Measurements from ENCODE around the gene FBXW8. TPM values are rescaled to one million over a fixed set of nuclear protein-coding genes. Genes with fewer than 3 reads are reported as not detected.
A peak's percentile ranks its signal among the peaks of the same experiment; 100 is the strongest.

FBXW8 gene
- total RNA-seq, 4 donors from 2014 or later: 7.4 to 15.4 (median 10.2) TPM

DNA sequence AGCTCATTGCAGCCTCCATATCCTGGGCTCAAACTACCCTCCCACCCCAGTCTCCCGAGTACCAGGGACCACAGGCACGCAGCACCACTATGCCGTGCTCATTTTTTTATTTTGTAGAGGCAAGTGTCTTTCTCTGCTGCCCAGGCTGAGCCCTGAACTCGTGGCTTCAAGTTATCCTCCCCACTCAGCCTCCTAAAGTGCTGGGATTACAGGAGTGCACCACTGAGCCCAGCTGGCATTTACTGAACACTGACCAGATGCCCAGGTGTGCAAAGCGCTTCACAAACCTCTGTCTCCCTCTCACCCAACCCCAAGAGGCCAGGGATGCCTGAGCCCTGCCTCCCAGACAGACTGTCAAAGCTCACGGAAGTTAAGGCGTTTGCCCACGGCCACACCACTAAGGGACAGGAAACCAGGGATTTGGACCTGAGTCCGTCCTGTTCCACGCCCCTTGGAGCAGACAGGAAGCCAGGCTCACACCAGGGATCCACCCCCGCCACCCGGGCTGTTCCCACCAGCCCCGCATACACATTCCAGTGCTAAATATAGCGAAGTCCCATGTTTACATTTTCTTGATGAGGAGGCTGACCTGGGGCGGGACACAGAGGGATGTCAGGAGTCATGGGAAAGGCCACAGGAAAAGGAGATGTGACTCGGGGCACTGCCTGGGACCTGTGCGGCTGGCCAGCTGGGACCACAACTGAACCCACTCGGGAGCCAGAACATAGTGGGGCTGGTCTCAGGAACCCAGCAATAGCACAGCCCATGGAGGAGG lies 137.2 kb downstream of the FBXW8 start:
- Histone ChIP-seq H3K36me3 (no peaks in the 10 kb centered on the region), H3K4me1 (peaks cover 0 to 15% (median 9%) of the 10 kb centered on the region in 3 donors), H3K27ac (peak overlapping the region in 2 of 4 donors; percentile 18 to 52), H3K9me3 (no peaks in the 10 kb centered on the region), H3K27me3 (peaks cover 0 to 36% (median 0%) of the 10 kb centered on the region in 4 donors), H3K4me3 (no peak overlapping the region)
- WGBS, 2 donors: 33 to 61% methylated on average over 5 to 13 of the region's 18 CpGs
- no peak for TF ChIP-seq POLR2A (IDR thresholded peaks at IDR 0.05)
- TF ChIP-seq, protein P1, sequence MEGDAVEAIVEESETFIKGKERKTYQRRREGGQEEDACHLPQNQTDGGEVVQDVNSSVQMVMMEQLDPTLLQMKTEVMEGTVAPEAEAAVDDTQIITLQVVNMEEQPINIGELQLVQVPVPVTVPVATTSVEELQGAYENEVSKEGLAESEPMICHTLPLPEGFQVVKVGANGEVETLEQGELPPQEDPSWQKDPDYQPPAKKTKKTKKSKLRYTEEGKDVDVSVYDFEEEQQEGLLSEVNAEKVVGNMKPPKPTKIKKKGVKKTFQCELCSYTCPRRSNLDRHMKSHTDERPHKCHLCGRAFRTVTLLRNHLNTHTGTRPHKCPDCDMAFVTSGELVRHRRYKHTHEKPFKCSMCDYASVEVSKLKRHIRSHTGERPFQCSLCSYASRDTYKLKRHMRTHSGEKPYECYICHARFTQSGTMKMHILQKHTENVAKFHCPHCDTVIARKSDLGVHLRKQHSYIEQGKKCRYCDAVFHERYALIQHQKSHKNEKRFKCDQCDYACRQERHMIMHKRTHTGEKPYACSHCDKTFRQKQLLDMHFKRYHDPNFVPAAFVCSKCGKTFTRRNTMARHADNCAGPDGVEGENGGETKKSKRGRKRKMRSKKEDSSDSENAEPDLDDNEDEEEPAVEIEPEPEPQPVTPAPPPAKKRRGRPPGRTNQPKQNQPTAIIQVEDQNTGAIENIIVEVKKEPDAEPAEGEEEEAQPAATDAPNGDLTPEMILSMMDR (IDR thresholded peaks at IDR 0.05): no peak
- no peak for DNase-seq
- intact Hi-C loops (cut with DNase I): no loop called here

DNA sequence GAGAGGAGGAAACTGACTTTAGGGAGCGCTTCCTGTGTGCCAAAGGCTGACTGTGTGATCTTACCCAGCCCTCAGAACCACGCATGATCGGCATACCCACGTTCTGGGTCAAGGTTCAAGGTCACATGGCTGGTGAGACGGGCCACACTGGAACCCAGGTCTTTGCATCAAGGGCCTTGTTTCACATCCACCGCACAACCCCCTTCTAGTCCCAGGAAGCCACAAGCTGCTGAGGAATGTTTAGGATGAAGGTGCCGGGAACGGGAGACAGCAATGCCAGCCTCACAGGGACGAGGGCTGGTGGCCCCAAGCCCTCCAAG lies 137.8 kb downstream of the FBXW8 start:
- 83 to 84% methylated on average over 3 to 4 of the region's 9 CpGs for WGBS, 2 donors
- Histone ChIP-seq H3K36me3 (no peaks in the 10 kb centered on the region), H3K27me3 (peaks cover 0 to 38% (median 0%) of the 10 kb centered on the region in 4 donors), H3K27ac (peak overlapping the region in 2 of 4 donors; percentile 18 to 52), H3K9me3 (no peaks in the 10 kb centered on the region), H3K4me1 (peaks cover 0 to 15% (median 9%) of the 10 kb centered on the region in 3 donors), H3K4me3 (no peak overlapping the region)
- DNase-seq: no peak
- no peak for TF ChIP-seq POLR2A (IDR thresholded peaks at IDR 0.05)
- TF ChIP-seq, protein P1 (IDR thresholded peaks at IDR 0.05): no peak
- intact Hi-C loops (cut with DNase I): no loop called here

DNA sequence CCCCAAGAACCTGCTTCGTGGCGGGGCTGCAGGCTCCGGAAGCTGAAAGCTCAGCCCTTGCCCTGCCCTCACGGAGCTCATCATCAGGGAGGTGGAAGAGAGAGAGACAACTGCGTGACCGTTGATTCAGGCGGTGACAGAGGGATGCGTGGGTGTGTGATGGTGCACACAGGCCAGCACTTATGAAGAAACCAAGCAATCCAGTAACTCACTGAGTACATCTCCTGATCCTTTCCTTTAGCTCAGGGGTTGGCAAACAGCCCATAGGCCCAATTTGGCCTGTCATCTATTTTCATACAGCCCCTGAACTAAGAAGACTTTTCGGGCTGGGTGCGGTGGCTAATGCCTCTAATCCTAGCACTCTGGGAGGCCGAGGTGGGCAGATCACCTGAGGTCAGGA lies 138.5 kb downstream of the FBXW8 start:
- no peak overlapping the region for H3K27ac ChIP-seq
- intact Hi-C loops (cut with DNase I): no loop called here

DNA sequence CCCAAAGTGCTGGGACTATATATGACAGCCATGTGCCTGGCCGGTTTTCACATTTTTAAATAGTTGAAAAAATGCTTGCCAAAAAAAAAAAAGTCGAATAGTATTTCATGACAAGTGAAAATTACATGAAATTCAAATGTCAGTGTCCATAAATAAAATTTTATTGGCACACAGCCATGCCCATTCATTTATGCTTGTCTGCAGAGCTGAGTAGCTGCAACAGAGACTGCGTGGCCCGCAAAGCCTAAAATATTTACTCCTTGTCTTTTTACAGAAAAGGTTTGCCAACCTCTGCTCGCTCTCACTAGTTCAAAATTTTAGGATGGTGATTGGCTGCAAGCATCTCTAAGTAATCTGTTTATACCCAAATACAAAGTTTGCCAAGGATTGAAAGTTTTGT lies 139.3 kb downstream of the FBXW8 start:
- no peak for DNase-seq
- H3K27ac ChIP-seq: no peak overlapping the region
- H3K9me3 ChIP-seq: no peaks in the 10 kb centered on the region
- intact Hi-C loops (cut with DNase I): no loop called here
- no peak overlapping the region for H3K4me3 ChIP-seq
- H3K27me3 ChIP-seq: peaks cover 0 to 31% (median 0%) of the 10 kb centered on the region in 4 donors
- H3K36me3 ChIP-seq: no peaks in the 10 kb centered on the region
- WGBS, 2 donors: 62% methylated on average over 5 of the region's 5 CpGs
- no peak for TF ChIP-seq POLR2A (IDR thresholded peaks at IDR 0.05)
- TF ChIP-seq, protein P1 (IDR thresholded peaks at IDR 0.05): no peak
- peaks cover 0 to 15% (median 9%) of the 10 kb centered on the region in 3 donors for H3K4me1 ChIP-seq

More for the DNA sequence above, 138.5 kb downstream of the FBXW8 start:
- WGBS, 2 donors: 74 to 82% methylated on average over 2 to 5 of the region's 11 CpGs
- Histone ChIP-seq H3K36me3 (no peaks in the 10 kb centered on the region), H3K9me3 (no peaks in the 10 kb centered on the region), H3K27me3 (peaks cover 0 to 38% (median 0%) of the 10 kb centered on the region in 4 donors), H3K4me3 (no peak overlapping the region), H3K4me1 (peaks cover 0 to 15% (median 9%) of the 10 kb centered on the region in 3 donors)
- no peak for DNase-seq
- TF ChIP-seq, protein P1 (IDR thresholded peaks at IDR 0.05): no peak
- no peak for TF ChIP-seq POLR2A (IDR thresholded peaks at IDR 0.05)

DNA sequence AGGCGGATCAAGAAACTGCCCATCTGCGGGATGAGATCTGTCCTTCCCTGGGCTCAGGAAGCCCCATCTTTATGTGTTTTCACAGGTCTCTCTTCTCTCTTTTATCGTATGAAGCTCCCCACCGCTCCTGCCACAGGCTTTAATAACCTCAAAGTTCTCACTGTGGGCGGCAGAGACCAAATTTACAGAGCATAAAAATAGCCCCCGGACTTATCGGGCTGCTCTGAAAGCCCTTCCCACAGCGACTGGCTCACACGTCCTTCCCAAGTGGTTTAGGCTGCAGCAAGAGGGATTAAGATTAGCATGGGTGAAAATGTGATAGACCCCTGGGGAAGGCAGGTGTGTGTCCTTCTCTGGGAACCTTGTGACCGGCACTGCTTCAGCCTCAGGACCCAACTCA lies 140.6 kb downstream of the FBXW8 start:
- Histone ChIP-seq H3K36me3 (no peaks in the 10 kb centered on the region), H3K9me3 (no peaks in the 10 kb centered on the region), H3K4me1 (peaks cover 0 to 15% (median 9%) of the 10 kb centered on the region in 3 donors), H3K4me3 (no peak overlapping the region), H3K27me3 (peaks cover 0 to 27% (median 0%) of the 10 kb centered on the region in 4 donors), H3K27ac (no peak overlapping the region)
- intact Hi-C loops (cut with DNase I): no loop called here
- WGBS, 2 donors: 60 to 61% methylated on average over 7 to 10 of the region's 10 CpGs
- DNase-seq: no peak
- TF ChIP-seq, protein P1 (IDR thresholded peaks at IDR 0.05): no peak
- no peak for TF ChIP-seq POLR2A (IDR thresholded peaks at IDR 0.05)

Measured in esophagus squamous epithelium (tissue), 5 donors.